HepG2 (cell line): Measurements from ENCODE around the gene CEP104. TPM values are rescaled to one million over a fixed set of nuclear protein-coding genes. Genes with fewer than 3 reads are reported as not detected.

Source experiments
- FOXK1 ChIP-seq: sonication (generic); formaldehyde crosslinking; IDR thresholded peaks from 2 replicates; pipeline ENCODE4 v1.4.0; 2020; ENCODE audit warnings: low read depth, missing genetic modification reagents, borderline replicate concordance
- GATAD1 ChIP-seq: IDR thresholded peaks from 2 replicates; pipeline ENCODE4 v1.6.1; 2016; ENCODE audit warnings: missing genetic modification reagents, missing compliant biosample characterization
- HDAC2 ChIP-seq: sonication (generic); formaldehyde crosslinking; IDR thresholded peaks from 2 replicates; pipeline ENCODE4 v1.4.0; 2020; ENCODE audit warnings: missing genetic modification reagents
- HNF4G ChIP-seq, 2 experiments: sonication (generic) in 1 of 2; formaldehyde crosslinking in 1 of 2; IDR thresholded peaks; 2 replicates each; pipeline versions ENCODE4 v1.4.0 to v1.6.1; 2011 to 2020; ENCODE audit warnings: borderline replicate concordance in 2 of 2, low read depth in 2 of 2, mild to moderate bottlenecking in 2 of 2, low read length in 1 of 2, missing genetic modification reagents in 1 of 2, moderate library complexity in 1 of 2
- PLRG1 ChIP-seq: fragments of 450-650 bp; conservative IDR thresholded peaks from 2 replicates; pipeline ENCODE4 v1.6.1; 2016
- ZBTB10 ChIP-seq: sonication (generic); formaldehyde crosslinking; IDR thresholded peaks from 2 replicates; pipeline ENCODE4 v1.4.0; 2020; ENCODE audit warnings: missing genetic modification reagents, borderline replicate concordance
- ZHX2 ChIP-seq, 2 experiments: sonication (generic) in 1 of 2; formaldehyde crosslinking in 1 of 2; IDR thresholded peaks; 2 replicates each; pipeline versions ENCODE4 v1.6.1 to v1.9.0; 2014 to 2022; ENCODE audit warnings: antibody characterized with exemption in 1 of 2, borderline replicate concordance in 1 of 2, inconsistent platforms in 1 of 2, low read depth in 1 of 2, missing genetic modification reagents in 1 of 2
- ZNF136 ChIP-seq: sonication (generic); formaldehyde crosslinking; IDR thresholded peaks from 2 replicates; pipeline ENCODE4 v1.8.1; 2022; ENCODE audit warnings: low read depth, mild to moderate bottlenecking, moderate library complexity, missing genetic modification reagents
- ZNF687 ChIP-seq: sonication (generic); formaldehyde crosslinking; IDR thresholded peaks from 2 replicates; pipeline ENCODE4 v1.5.1; 2020; ENCODE audit warnings: mild to moderate bottlenecking, missing genetic modification reagents, moderate library complexity
- ZNF720 ChIP-seq: sonication (generic); formaldehyde crosslinking; IDR thresholded peaks from 2 replicates; pipeline ENCODE4 v1.4.0; 2020; ENCODE audit warnings: missing genetic modification reagents
- ZNF792 ChIP-seq: IDR thresholded peaks from 2 replicates; pipeline ENCODE4 v1.6.1; 2016
- ZSCAN30 ChIP-seq: sonication (generic); formaldehyde crosslinking; IDR thresholded peaks from 2 replicates; pipeline ENCODE4 v1.5.0; 2020; ENCODE audit warnings: mild to moderate bottlenecking, missing genetic modification reagents
- polyA plus RNA-seq, 8 experiments: library from polyadenylated mRNA; depleted of rRNA in 3 of 8; stranded (reverse) in 7 of 8; unstranded in 1 of 8; fragments of >200 nt; fragmentation: Illumina TruSeq in 4 of 8; extraction: Trizol in 4 of 8; gene quantifications; 2 replicates each; pipeline versions ENCODE4 v1.2.1 to v1.2.3, GENCODE V29; 2011 to 2016; ENCODE audit warnings: low read depth in 4 of 8, missing spikeins in 1 of 8, mixed read lengths in 1 of 8; ENCODE audit not compliant: insufficient read depth in 1 of 8
- total RNA-seq, 5 experiments: library from RNA; depleted of rRNA; stranded (reverse); fragments of >200 nt; fragmentation: Illumina TruSeq; extraction: Trizol; gene quantifications; 2 replicates each; pipeline ENCODE4 v1.2.3, GENCODE V29; 2016; ENCODE audit warnings: low read depth in 1 of 5

The CEP104 gene
- total and polyA plus RNA-seq, 2 of the 13 experiments (the other 11 are each of a cell fraction or from before 2014, with no cell fraction given) = 20.4 to 30.1 TPM

- TF ChIP-seq ZNF792 (CRISPR knock-in tag) (peak; percentile 58; the same call in 1 of the 2 replicates), GATAD1 (CRISPR knock-in tag) (peak; percentile 42), ZBTB10 (peak; percentile 97), ZNF720 (no peak), ZNF687 (peak; percentile 98), HDAC2 (peak; percentile 65), FOXK1 (CRISPR knock-in tag) (peak; percentile 80; the same call in 1 of the 2 replicates), ZNF136 (CRISPR knock-in tag) (no peak), ZHX2 (IDR thresholded peaks at IDR 0.05; ENCODE audit: low read depth) (no peak; the same call in 1 of the 2 replicates), ZHX2 (CRISPR knock-in tag; IDR thresholded peaks at IDR 0.05; ENCODE audit: borderline replicate concordance) (no peak), ZSCAN30 (CRISPR knock-in tag) (no peak), PLRG1 (no peak), HNF4G (IDR thresholded peaks at IDR 0.05; ENCODE audit: borderline replicate concordance, low read depth, low read length) (peak; percentile 71), HNF4G (CRISPR knock-in tag; IDR thresholded peaks at IDR 0.05; ENCODE audit: borderline replicate concordance, low read depth) (0 out of 2 replicates have a peak, but pooled peaks have one; percentile 16)
These were observed 81.4 kb downstream of the CEP104 start (continued) for GRCh38 chr1:3775490-3776230.
